ENCODE measurements around the gene RUSC1. TPM values are rescaled to one million over a fixed set of nuclear protein-coding genes. Genes with fewer than 3 reads are reported as not detected.
A peak's percentile ranks its signal among the peaks of the same experiment; 100 is the strongest.
"Not testable (repeated sequence)": the region's sequence is repeated elsewhere in the genome, so short reads cannot be mapped to it uniquely, and the experiment has no call there.

Gene RUSC1
- polyA plus RNA-seq (ENCODE audit: insufficient read length in 3 of 3) = 10 to 100 TPM; 27.7 to 34.0 (median 29.9) TPM

- no peak for DNase-seq (ENCODE audit: low read depth in 3 of 3, low spot score in 2 of 3)
Measured at GRCh38 chr1:155320661-155321617, at the start of gene RUSC1. Gene RUSC1 (plus strand): TSS chr1:155320894. CDS start chr1:155321774, 880 bp downstream.

- peak in 1 of 3 donors; percentile 27 for DNase-seq (ENCODE audit: low read depth in 3 of 3, low spot score in 2 of 3)
Measured at GRCh38 chr1:155272466-155273342, 48.0 kb upstream of the RUSC1 start.

- DNase-seq (ENCODE audit: low read depth in 3 of 3, low spot score in 2 of 3) = peak in 2 of 3 donors; percentile 89 to 91
Measured at GRCh38 chr1:155273343-155274245, 47.1 kb upstream of the RUSC1 start, which contains the start of gene CLK2. Gene CLK2 (minus strand): TSS chr1:155273504. CDS start chr1:155270977, 2,527 bp downstream.

- peak; percentile 92 to 96 (median 94) for DNase-seq (ENCODE audit: low read depth in 3 of 3, low spot score in 2 of 3)
Measured at GRCh38 chr1:155277070-155277901, 43.4 kb upstream of the RUSC1 start, which contains the start of gene HCN3. Gene HCN3 (plus strand): TSS chr1:155277463. CDS start chr1:155277591, 128 bp downstream.

GRCh38 chr1:155277902-155278688, 42.6 kb upstream of the RUSC1 start:
- DNase-seq (ENCODE audit: low read depth in 3 of 3, low spot score in 2 of 3) = peak in 1 of 3 donors; percentile 61

GRCh38 chr1:155278689-155279160, 42.0 kb upstream of the RUSC1 start:
- DNase-seq (ENCODE audit: low read depth in 3 of 3, low spot score in 2 of 3) = no peak

- no peak for DNase-seq (ENCODE audit: low read depth in 3 of 3, low spot score in 2 of 3)
Measured at GRCh38 chr1:155279268-155279667, 41.4 kb upstream of the RUSC1 start.

GRCh38 chr1:155282488-155283091, 38.1 kb upstream of the RUSC1 start:
- DNase-seq (ENCODE audit: low read depth in 3 of 3, low spot score in 2 of 3) = no peak

- no peak for DNase-seq (ENCODE audit: low read depth in 3 of 3, low spot score in 2 of 3)
Measured at GRCh38 chr1:155284476-155284875, 36.2 kb upstream of the RUSC1 start.

GRCh38 chr1:155285063-155285462, 35.6 kb upstream of the RUSC1 start:
- no peak for DNase-seq (ENCODE audit: low read depth in 3 of 3, low spot score in 2 of 3)

GRCh38 chr1:155285631-155286044, 35.1 kb upstream of the RUSC1 start:
- no peak for DNase-seq (ENCODE audit: low read depth in 3 of 3, low spot score in 2 of 3)

- DNase-seq (ENCODE audit: low read depth in 3 of 3, low spot score in 2 of 3) = no peak
Measured at GRCh38 chr1:155286544-155286943, 34.1 kb upstream of the RUSC1 start.

- DNase-seq (ENCODE audit: low read depth in 3 of 3, low spot score in 2 of 3) = no peak
Measured at GRCh38 chr1:155287987-155288543, 32.6 kb upstream of the RUSC1 start.

- not testable (repeated sequence) for DNase-seq (ENCODE audit: low read depth in 3 of 3, low spot score in 2 of 3)
Measured at GRCh38 chr1:155291006-155291405, 29.7 kb upstream of the RUSC1 start.

GRCh38 chr1:155293086-155293749, 27.5 kb upstream of the RUSC1 start:
- DNase-seq (ENCODE audit: low read depth in 3 of 3, low spot score in 2 of 3) = no peak

- DNase-seq (ENCODE audit: low read depth in 3 of 3, low spot score in 2 of 3) = no peak
Measured at GRCh38 chr1:155294520-155295182, 26.0 kb upstream of the RUSC1 start.

All from right renal cortex interstitium (tissue), 3 donors.